Mucosa of descending colon (tissue), 3 donors: ENCODE results near the gene RBM20. TPM values are rescaled to one million over a fixed set of nuclear protein-coding genes. Genes with fewer than 3 reads are reported as not detected.

Experiments
- ATAC-seq: fragments of 200-7000 bp; cut with Tn5 transposase; one replicate; pipeline ENCODE4 v1.9.1; 2020; ENCODE audit warnings: mild to moderate bottlenecking, moderate library complexity
- DNase-seq, 3 donors: peaks; one replicate each; pipeline ENCODE4 v3.0.0-alpha.2; 2020
- H3K36me3 ChIP-seq: fragments of 200-600 bp; one replicate; pipeline ENCODE4 v1.8.0; 2021; ENCODE audit warnings: low read depth, mild to moderate bottlenecking
- H3K4me1 ChIP-seq: fragments of 200-600 bp; one replicate; pipeline ENCODE4 v1.8.0; 2021; ENCODE audit warnings: low read depth, mild to moderate bottlenecking
- H3K4me3 ChIP-seq: fragments of 200-600 bp; one replicate; pipeline ENCODE4 v1.8.0; 2021; ENCODE audit warnings: mild to moderate bottlenecking
- H3K9me3 ChIP-seq: fragments of 200-600 bp; one replicate; pipeline ENCODE4 v1.8.0; 2021; ENCODE audit warnings: mild to moderate bottlenecking
- CTCF ChIP-seq: fragments of 200-600 bp; IDR thresholded peaks from one replicate; pipeline ENCODE4 v1.8.0; 2022; ENCODE audit warnings: antibody characterized with exemption, mild to moderate bottlenecking
- intact Hi-C, 2 donors: fragments of 100-400 bp; cut with DNase I in 1 of 2; cut with micrococcal nuclease in 1 of 2; formaldehyde crosslinking; loops; one replicate each; pipeline versions ENCODE4 v1.11.0 to v1.11.1; 2022; cut with DNase I, micrococcal nuclease
- total RNA-seq, 3 donors: library from RNA; stranded (reverse); fragmentation: NEBNext Ultra II Directional in 2 of 3; extraction: Animal tissue kit (Norgen Biotek cat#: 25700) in 2 of 3; gene quantifications; one replicate each; pipeline versions ENCODE4 v1.2.1 to v1.2.4, GENCODE V29; 2021 to 2023
- donor health status: DM: no; HTN: no; CAD: no; lungs with moderate emphysema.
- donor health status: DM: no; HTN: no; CAD: no.
- donor health status: DM: no; HTN: yes; CAD: no.

RBM20 gene
- total RNA-seq, 3 donors from 2014 or later: 0.46 to 9.7 (median 2.0) TPM

- DNase-seq (no peak), ATAC-seq (no peak)
- TF ChIP-seq CTCF: no peak
- Histone ChIP-seq H3K4me3 (no peak overlapping the region), H3K9me3 (no peaks in the 10 kb centered on the region), H3K4me1 (peaks cover 39% of the 10 kb centered on the region), H3K36me3 (no peaks in the 10 kb centered on the region)
- intact Hi-C loops: no loop called here
These were observed 192.6 kb downstream of the RBM20 start for GRCh38 chr10:110836706-110837105.

- DNase-seq (no peak), ATAC-seq (peak; percentile 64)
- no peak for TF ChIP-seq CTCF
- intact Hi-C loops: no loop called here
- H3K4me3 ChIP-seq: no peak overlapping the region
- H3K36me3 ChIP-seq: no peaks in the 10 kb centered on the region
- H3K9me3 ChIP-seq: no peaks in the 10 kb centered on the region
- peaks cover 48% of the 10 kb centered on the region for H3K4me1 ChIP-seq
These were observed 193.5 kb downstream of the RBM20 start for GRCh38 chr10:110837418-110838171.

- intact Hi-C loops: no loop called here
- Histone ChIP-seq H3K9me3 (no peaks in the 10 kb centered on the region), H3K4me3 (no peak overlapping the region), H3K36me3 (no peaks in the 10 kb centered on the region), H3K4me1 (peaks cover 68% of the 10 kb centered on the region)
- DNase-seq: peak; percentile 92 to 97 (median 93)
- TF ChIP-seq CTCF: no peak
- ATAC-seq: peak; percentile 74
These were observed 196.2 kb downstream of the RBM20 start for GRCh38 chr10:110840225-110840922.

- Histone ChIP-seq H3K4me3 (no peak overlapping the region), H3K4me1 (peaks cover 73% of the 10 kb centered on the region), H3K9me3 (no peaks in the 10 kb centered on the region), H3K36me3 (no peaks in the 10 kb centered on the region)
- no peak for TF ChIP-seq CTCF
- ATAC-seq (peak; percentile 2), DNase-seq (peak in 1 of 3 donors; percentile 56)
- intact Hi-C loops: no loop called here
These were observed 196.8 kb downstream of the RBM20 start for GRCh38 chr10:110840923-110841428.

- ATAC-seq (no peak), DNase-seq (no peak)
- H3K36me3 ChIP-seq: no peaks in the 10 kb centered on the region
- intact Hi-C loops: no loop called here
- H3K4me3 ChIP-seq: no peak overlapping the region
- no peak for TF ChIP-seq CTCF
- peaks cover 81% of the 10 kb centered on the region for H3K4me1 ChIP-seq
- no peaks in the 10 kb centered on the region for H3K9me3 ChIP-seq
These were observed 197.7 kb downstream of the RBM20 start for GRCh38 chr10:110841767-110842267.
